GM12878 (cell line): ENCODE results near the gene ARL6. TPM values are rescaled to one million over a fixed set of nuclear protein-coding genes. Genes with fewer than 3 reads are reported as not detected.

Source experiments
- ATAC-seq: fragments of 200-7000 bp; cut with Tn5 transposase; 3 replicates; pipeline ENCODE4 v1.9.1; 2020; ENCODE audit warnings: mild to moderate bottlenecking, moderate library complexity
- BruUV-seq: library from RNA; stranded (reverse); fragments of 400-500 nt; replicated peaks from 2 replicates; lab custom pipeline; 2021; lab: Mats Ljungman, UMichigan
- CTCF ChIA-PET: fragments of 300-600 bp; sonication (Branson Sonifier 250); formaldehyde crosslinking; extraction: SDS; loops from one replicate; lab custom pipeline; 2021; ENCODE audit warnings: inconsistent platforms; lab: Yijun Ruan, JAX
- POLR2A ChIA-PET: fragments of 350-600 bp; formaldehyde crosslinking; extraction: SDS; loops from one replicate; lab custom pipeline; 2021; ENCODE audit warnings: inconsistent platforms; lab: Charles Lee
- RAD21 ChIA-PET: fragments of 300-600 bp; sonication (Branson Sonifier 250); formaldehyde crosslinking; loops from one replicate; lab custom pipeline; 2023; ENCODE audit warnings: antibody characterized with exemption; ENCODE audit not compliant: unreplicated experiment; lab: Charles Lee
- SMC1A ChIA-PET: fragments of 300-600 bp; sonication (Branson Sonifier 250); formaldehyde crosslinking; loops from one replicate; lab custom pipeline; 2023; ENCODE audit not compliant: unreplicated experiment, uncharacterized antibody; lab: Charles Lee
- DNase-seq: peaks from one replicate; pipeline ENCODE4 v3.0.0-alpha.2; 2011; ENCODE audit warnings: low read depth, low spot score
- FAIRE-seq: peaks from 3 replicates; lab custom pipeline; 2011; peaks lifted over from hg19 to GRCh38; lab: Jason Lieb, UNC
- H2AFZ ChIP-seq: 2 replicates; pipeline ENCODE4 v1.6.0; 2011; ENCODE audit warnings: low read depth, low read length, control low read depth; ENCODE audit not compliant: control insufficient read depth
- H3K27ac ChIP-seq: 2 replicates; pipeline ENCODE4 v1.5.1; 2011; ENCODE audit warnings: control low read depth; ENCODE audit not compliant: control insufficient read depth, insufficient read depth
- H3K27me3 ChIP-seq, 2 experiments: replicated peaks in 1 of 2; 2 replicates each; pipeline versions ENCODE4 v1.6.0 to v1.6.1; 2011; ENCODE audit warnings: low read length in 1 of 2; ENCODE audit not compliant: control insufficient read depth in 2 of 2, insufficient read depth in 2 of 2
- H3K36me3 ChIP-seq, 2 experiments: 2 replicates each; pipeline ENCODE4 v1.5.1; 2011; ENCODE audit warnings: low read length in 1 of 2; ENCODE audit not compliant: control insufficient read depth in 2 of 2, insufficient read depth in 2 of 2
- H3K4me1 ChIP-seq: 2 replicates; pipeline ENCODE4 v1.6.1; 2011; ENCODE audit warnings: mild to moderate bottlenecking, low read length, moderate library complexity, mixed read lengths; ENCODE audit not compliant: control insufficient read depth, insufficient read depth
- H3K4me2 ChIP-seq: 2 replicates; pipeline ENCODE4 v1.6.0; 2011; ENCODE audit warnings: control low read depth; ENCODE audit not compliant: control insufficient read depth, insufficient read depth
- H3K4me3 ChIP-seq: fragments of 200-600 bp; sonication (generic); 2 replicates; pipeline ENCODE4 v1.5.1; 2016
- H3K79me2 ChIP-seq: 2 replicates; pipeline ENCODE4 v1.6.0; 2011; ENCODE audit warnings: low read length; ENCODE audit not compliant: control insufficient read depth, insufficient read depth
- H3K9ac ChIP-seq: 2 replicates; pipeline ENCODE4 v1.8.0; 2011; ENCODE audit warnings: low read length, control low read depth, mixed read lengths; ENCODE audit not compliant: control insufficient read depth, insufficient read depth
- H3K9me3 ChIP-seq: replicated peaks from 3 replicates; pipeline ENCODE4 v1.5.1; 2011; ENCODE audit warnings: mild to moderate bottlenecking, low read length; ENCODE audit not compliant: control insufficient read depth, insufficient read depth
- H4K20me1 ChIP-seq: 2 replicates; pipeline ENCODE4 v1.6.0; 2011; ENCODE audit not compliant: control insufficient read depth, insufficient read depth
- HDGF ChIP-seq: fragments of 450-650 bp; IDR thresholded peaks from 2 replicates; pipeline ENCODE4 v1.6.1; 2016; ENCODE audit warnings: antibody characterized with exemption
- MEF2B ChIP-seq: fragments of 450-650 bp; IDR thresholded peaks from 2 replicates; pipeline ENCODE4 v1.6.1; 2018; ENCODE audit warnings: mild to moderate bottlenecking, moderate library complexity; ENCODE audit not compliant: partially characterized antibody, poor library complexity, severe bottlenecking
- NBN ChIP-seq: fragments of 450-650 bp; IDR thresholded peaks from 2 replicates; pipeline ENCODE4 v1.6.1; 2016
- PML ChIP-seq: IDR thresholded peaks from 2 replicates; pipeline ENCODE4 v1.6.1; 2012; ENCODE audit warnings: low read length, inconsistent platforms
- SREBF2 ChIP-seq: IDR thresholded peaks from 2 replicates; pipeline ENCODE4 v1.6.1; 2012; ENCODE audit warnings: mild to moderate bottlenecking, low read length
- SUPT20H ChIP-seq: IDR thresholded peaks from 2 replicates; pipeline ENCODE4 v1.6.1; 2011; ENCODE audit warnings: low read depth, mild to moderate bottlenecking, low read length, moderate library complexity, borderline replicate concordance; ENCODE audit not compliant: control insufficient read depth
- TAF1 ChIP-seq: IDR thresholded peaks from 2 replicates; pipeline ENCODE4 v1.6.1; 2011; ENCODE audit warnings: mild to moderate bottlenecking, low read depth, low read length, borderline replicate concordance
- WGBS: methylation state at CpG from one replicate; pipeline ENCODE4 v1.1.6; 2016; ENCODE audit warnings: low lambda C conversion rate; ENCODE audit not compliant: insufficient replicate concordance, insufficient coverage; ENCODE audit errors: missing lambda C conversion rate; 5-methylcytosine and 5-hydroxymethylcytosine counted together
- in situ Hi-C: fragments of 300-500 bp; cut with MboI; formaldehyde crosslinking; loops from 9 replicates; pipeline ENCODE4 v1.14.3; 2018; ENCODE audit warnings: mixed read lengths
- intact Hi-C: fragments of 100-400 bp; cut with micrococcal nuclease; formaldehyde crosslinking; loops from one replicate; pipeline ENCODE4 v1.14.2; 2022; ENCODE audit not compliant: unreplicated experiment
- polyA plus RNA-seq, 11 experiments: library from polyadenylated mRNA; depleted of rRNA in 4 of 11; unstranded in 6 of 11; stranded (reverse) in 5 of 11; fragments of >200 nt; fragmentation: Nextera tagmentation in 4 of 11; fragmentation: Illumina TruSeq in 1 of 11; extraction: Ambion mirVana in 4 of 11; extraction: Trizol in 1 of 11; gene quantifications; 1 replicate in 1 of 11; 2 replicates in 10 of 11; pipeline versions ENCODE4 v1.2.1 to v1.2.3, GENCODE V29; 2011 to 2016; ENCODE audit warnings: inconsistent platforms in 2 of 11, missing spikeins in 2 of 11, low read depth in 1 of 11
- total RNA-seq, 4 experiments: library from RNA; depleted of rRNA in 3 of 4; stranded (reverse); fragments of >200 nt in 3 of 4; fragmentation: Illumina TruSeq in 1 of 4; extraction: Trizol in 1 of 4; gene quantifications; 2 replicates each; pipeline versions ENCODE4 v1.2.1 to v1.2.3, GENCODE V29; 2013 to 2021
- TF ChIP-seq, protein P1 (sequence below): fragments of 450-650 bp; IDR thresholded peaks from 2 replicates; pipeline ENCODE4 v1.6.1; 2017; ENCODE audit warnings: mild to moderate bottlenecking, moderate library complexity
- TF ChIP-seq, protein P2 (sequence below): IDR thresholded peaks from 2 replicates; pipeline ENCODE4 v1.6.1; 2011; ENCODE audit warnings: low read depth, low read length, improper control_type of control experiment, borderline replicate concordance
- TF ChIP-seq, protein P3 (sequence below): IDR thresholded peaks from 2 replicates; pipeline ENCODE4 v1.6.1; 2011; ENCODE audit warnings: borderline replicate concordance, low read depth, mild to moderate bottlenecking, moderate library complexity, low read length; ENCODE audit not compliant: insufficient read depth, poor library complexity, severe bottlenecking
- TF ChIP-seq, protein P4 (sequence below): fragments of 450-650 bp; IDR thresholded peaks from 2 replicates; pipeline ENCODE4 v1.6.1; 2016; ENCODE audit warnings: mild to moderate bottlenecking

The ARL6 gene
- total and polyA plus RNA-seq, 10 of the 15 experiments (the other 5 are each of a cell fraction or from before 2014, with no cell fraction given) = 2.0 to 7.3 (median 4.3) TPM

DNA sequence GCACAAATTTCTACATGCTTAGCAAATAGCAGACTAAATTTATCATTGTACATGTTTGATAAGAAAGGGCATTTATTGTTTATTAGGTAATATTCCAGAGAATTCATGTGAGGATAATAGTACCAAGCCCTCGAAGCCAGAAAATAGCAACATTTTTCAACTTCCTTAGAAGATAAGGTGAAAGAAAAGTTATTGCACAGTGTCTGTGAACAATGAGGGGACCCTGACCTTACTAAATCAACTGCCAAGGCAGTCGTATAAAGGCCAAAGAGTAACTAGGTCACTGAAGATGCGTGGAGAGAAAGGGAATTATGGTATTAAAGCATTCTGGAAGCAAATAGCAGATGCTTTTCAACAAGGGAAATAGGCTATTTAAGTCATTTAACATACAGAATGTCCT, 20.3 kb upstream of the ARL6 start (continued):
- TF ChIP-seq, protein P1, sequence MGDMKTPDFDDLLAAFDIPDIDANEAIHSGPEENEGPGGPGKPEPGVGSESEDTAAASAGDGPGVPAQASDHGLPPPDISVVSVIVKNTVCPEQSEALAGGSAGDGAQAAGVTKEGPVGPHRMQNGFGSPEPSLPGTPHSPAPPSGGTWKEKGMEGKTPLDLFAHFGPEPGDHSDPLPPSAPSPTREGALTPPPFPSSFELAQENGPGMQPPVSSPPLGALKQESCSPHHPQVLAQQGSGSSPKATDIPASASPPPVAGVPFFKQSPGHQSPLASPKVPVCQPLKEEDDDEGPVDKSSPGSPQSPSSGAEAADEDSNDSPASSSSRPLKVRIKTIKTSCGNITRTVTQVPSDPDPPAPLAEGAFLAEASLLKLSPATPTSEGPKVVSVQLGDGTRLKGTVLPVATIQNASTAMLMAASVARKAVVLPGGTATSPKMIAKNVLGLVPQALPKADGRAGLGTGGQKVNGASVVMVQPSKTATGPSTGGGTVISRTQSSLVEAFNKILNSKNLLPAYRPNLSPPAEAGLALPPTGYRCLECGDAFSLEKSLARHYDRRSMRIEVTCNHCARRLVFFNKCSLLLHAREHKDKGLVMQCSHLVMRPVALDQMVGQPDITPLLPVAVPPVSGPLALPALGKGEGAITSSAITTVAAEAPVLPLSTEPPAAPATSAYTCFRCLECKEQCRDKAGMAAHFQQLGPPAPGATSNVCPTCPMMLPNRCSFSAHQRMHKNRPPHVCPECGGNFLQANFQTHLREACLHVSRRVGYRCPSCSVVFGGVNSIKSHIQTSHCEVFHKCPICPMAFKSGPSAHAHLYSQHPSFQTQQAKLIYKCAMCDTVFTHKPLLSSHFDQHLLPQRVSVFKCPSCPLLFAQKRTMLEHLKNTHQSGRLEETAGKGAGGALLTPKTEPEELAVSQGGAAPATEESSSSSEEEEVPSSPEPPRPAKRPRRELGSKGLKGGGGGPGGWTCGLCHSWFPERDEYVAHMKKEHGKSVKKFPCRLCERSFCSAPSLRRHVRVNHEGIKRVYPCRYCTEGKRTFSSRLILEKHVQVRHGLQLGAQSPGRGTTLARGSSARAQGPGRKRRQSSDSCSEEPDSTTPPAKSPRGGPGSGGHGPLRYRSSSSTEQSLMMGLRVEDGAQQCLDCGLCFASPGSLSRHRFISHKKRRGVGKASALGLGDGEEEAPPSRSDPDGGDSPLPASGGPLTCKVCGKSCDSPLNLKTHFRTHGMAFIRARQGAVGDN = no peak
- TF ChIP-seq SREBF2 = no peak
- TF ChIP-seq, protein P2, sequence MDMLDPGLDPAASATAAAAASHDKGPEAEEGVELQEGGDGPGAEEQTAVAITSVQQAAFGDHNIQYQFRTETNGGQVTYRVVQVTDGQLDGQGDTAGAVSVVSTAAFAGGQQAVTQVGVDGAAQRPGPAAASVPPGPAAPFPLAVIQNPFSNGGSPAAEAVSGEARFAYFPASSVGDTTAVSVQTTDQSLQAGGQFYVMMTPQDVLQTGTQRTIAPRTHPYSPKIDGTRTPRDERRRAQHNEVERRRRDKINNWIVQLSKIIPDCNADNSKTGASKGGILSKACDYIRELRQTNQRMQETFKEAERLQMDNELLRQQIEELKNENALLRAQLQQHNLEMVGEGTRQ = no peak
- TF ChIP-seq, all 136 proteins: peak for 0

DNA sequence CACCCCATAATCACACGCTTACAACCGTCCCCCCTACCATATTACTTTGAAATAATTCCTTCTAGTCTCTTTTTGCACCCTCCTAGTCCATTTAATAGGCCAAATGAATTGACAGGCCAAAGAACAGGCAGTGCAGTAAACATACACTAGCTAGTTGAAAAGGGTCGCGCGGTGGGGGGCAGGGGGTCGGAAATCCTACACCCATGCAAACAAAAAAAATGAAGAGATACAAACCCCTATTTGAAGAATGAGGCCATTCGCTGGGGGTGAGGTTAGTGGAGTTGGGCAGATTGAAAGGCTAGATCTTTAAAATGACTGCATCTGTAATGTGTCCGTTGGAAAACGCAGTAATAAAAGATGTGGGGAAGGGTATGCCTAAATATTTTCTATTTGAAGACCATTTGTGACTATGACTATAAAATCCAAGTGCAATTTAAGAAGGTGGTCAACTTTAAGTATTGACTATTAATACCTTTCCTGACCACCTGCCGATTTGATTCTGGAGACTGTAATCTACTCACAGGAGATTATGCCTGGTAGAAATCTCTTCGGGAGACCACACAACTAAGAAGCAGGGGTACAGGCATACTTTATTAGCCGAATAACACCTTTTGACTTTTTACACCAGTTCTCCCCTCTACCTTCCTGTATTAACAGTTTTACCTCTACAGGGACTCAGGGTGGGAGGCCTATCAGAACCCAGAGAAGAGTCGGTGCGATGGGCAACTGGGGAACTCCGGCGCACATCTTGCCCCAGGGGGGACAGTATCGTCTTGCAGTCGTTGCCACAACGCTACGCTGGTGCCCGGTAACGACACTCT, 762 bp upstream of the ARL6 start:
- ChIA-PET POLR2A (interaction anchor here (1.5 kb wide), 1 partner anchor 471 kb away, joined by 3 read pairs; no protein-coding TSS in a partner anchor), CTCF (interaction anchor here (1.0 to 1.1 kb wide), 4 partner anchors 10 to 833 kb away, joined by 3 read pairs; no protein-coding TSS in a partner anchor), SMC1A (interaction anchor here (1.0 to 1.4 kb wide), 2 partner anchors 13 to 14 kb away, joined by 3 to 4 read pairs; no protein-coding TSS in a partner anchor), RAD21 (no interaction called here)
- TSS peak; percentile 90 for BruUV-seq
- H3K27me3 ChIP-seq = no peaks in the 10 kb centered on the region
- TF ChIP-seq, protein P3, sequence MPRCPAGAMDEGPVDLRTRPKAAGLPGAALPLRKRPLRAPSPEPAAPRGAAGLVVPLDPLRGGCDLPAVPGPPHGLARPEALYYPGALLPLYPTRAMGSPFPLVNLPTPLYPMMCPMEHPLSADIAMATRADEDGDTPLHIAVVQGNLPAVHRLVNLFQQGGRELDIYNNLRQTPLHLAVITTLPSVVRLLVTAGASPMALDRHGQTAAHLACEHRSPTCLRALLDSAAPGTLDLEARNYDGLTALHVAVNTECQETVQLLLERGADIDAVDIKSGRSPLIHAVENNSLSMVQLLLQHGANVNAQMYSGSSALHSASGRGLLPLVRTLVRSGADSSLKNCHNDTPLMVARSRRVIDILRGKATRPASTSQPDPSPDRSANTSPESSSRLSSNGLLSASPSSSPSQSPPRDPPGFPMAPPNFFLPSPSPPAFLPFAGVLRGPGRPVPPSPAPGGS = no peak
- TF ChIP-seq HDGF (0 out of 2 replicates have a peak, but pooled peaks have one; percentile 26), SUPT20H (no peak), PML (no peak), MEF2B (peak; percentile 4), TAF1 (no peak), NBN (peak; percentile 44; the same call in 1 of the 2 replicates)
- TF ChIP-seq, protein P4, sequence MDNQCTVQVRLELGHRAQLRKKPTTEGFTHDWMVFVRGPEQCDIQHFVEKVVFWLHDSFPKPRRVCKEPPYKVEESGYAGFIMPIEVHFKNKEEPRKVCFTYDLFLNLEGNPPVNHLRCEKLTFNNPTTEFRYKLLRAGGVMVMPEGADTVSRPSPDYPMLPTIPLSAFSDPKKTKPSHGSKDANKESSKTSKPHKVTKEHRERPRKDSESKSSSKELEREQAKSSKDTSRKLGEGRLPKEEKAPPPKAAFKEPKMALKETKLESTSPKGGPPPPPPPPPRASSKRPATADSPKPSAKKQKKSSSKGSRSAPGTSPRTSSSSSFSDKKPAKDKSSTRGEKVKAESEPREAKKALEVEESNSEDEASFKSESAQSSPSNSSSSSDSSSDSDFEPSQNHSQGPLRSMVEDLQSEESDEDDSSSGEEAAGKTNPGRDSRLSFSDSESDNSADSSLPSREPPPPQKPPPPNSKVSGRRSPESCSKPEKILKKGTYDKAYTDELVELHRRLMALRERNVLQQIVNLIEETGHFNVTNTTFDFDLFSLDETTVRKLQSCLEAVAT = peak; percentile 98
- ATAC-seq (no peak), FAIRE-seq (no peak), DNase-seq (no peak)
- H3K36me3 ChIP-seq = no peaks in the 10 kb centered on the region
- H3K9ac ChIP-seq = peak overlapping the region; percentile 85
- in situ Hi-C loops (no loop called here), intact Hi-C loops (loop anchor here (10.0 kb wide), 1 partner anchor 1141 kb away; the partner anchor contains the start of gene DCBLD2)
- 47% methylated on average over 20 of the region's 22 CpGs for WGBS
- no peaks in the 10 kb centered on the region for H3K9me3 ChIP-seq
- H3K4me2 ChIP-seq = peak overlapping the region; percentile 94
- H4K20me1 ChIP-seq = no peaks in the 10 kb centered on the region
- peak overlapping the region; percentile 100 for H2AFZ ChIP-seq
- no peaks in the 10 kb centered on the region; the same call in 1 of the 2 replicates for H3K4me1 ChIP-seq
- H3K79me2 ChIP-seq = no peaks in the 10 kb centered on the region; the same call in 1 of the 2 replicates
- H3K27ac ChIP-seq = peak overlapping the region; percentile 76
- H3K4me3 ChIP-seq = peak overlapping the region; percentile 98
